Vagina (tissue), 2 donors: ENCODE results near the gene IFI6. TPM values are rescaled to one million over a fixed set of nuclear protein-coding genes. Genes with fewer than 3 reads are reported as not detected.
"Not testable (repeated sequence)": the region's sequence is repeated elsewhere in the genome, so short reads cannot be mapped to it uniquely, and the experiment has no call there.

Source experiments
- DNase-seq, 2 donors: peaks; one replicate each; pipeline ENCODE4 v3.0.0-alpha.2; 2017; ENCODE audit errors: extremely low spot score in 2 of 2
- H3K27ac ChIP-seq: fragments of 200-600 bp; sonication (generic); one replicate; pipeline ENCODE4 v1.5.1; 2019
- H3K27me3 ChIP-seq: fragments of 200-600 bp; sonication (generic); one replicate; pipeline ENCODE4 v1.5.1; 2019
- H3K36me3 ChIP-seq, 2 donors: fragments of 200-600 bp; sonication (generic); one replicate each; pipeline ENCODE4 v1.5.1; 2017 to 2019
- H3K4me1 ChIP-seq: fragments of 200-600 bp; sonication (generic); one replicate; pipeline ENCODE4 v1.5.1; 2019
- H3K4me3 ChIP-seq, 2 donors: fragments of 200-600 bp; sonication (generic); 1 replicate in 1 of 2; 2 replicates in 1 of 2; pipeline ENCODE4 v1.5.1; 2016 to 2019
- H3K9me3 ChIP-seq: fragments of 200-600 bp; sonication (generic); one replicate; pipeline ENCODE4 v1.5.1; 2019
- CTCF ChIP-seq, 3 experiments: fragments of 450-650 bp in 2 of 3; fragments of 200-600 bp in 1 of 3; sonication (generic) in 1 of 3; IDR thresholded peaks; one replicate each; pipeline ENCODE4 v1.5.1; 2017 to 2019; ENCODE audit warnings: antibody characterized with exemption in 3 of 3, mild to moderate bottlenecking in 2 of 3, moderate library complexity in 2 of 3
- POLR2A ChIP-seq, 2 donors: fragments of 450-650 bp; IDR thresholded peaks; one replicate each; pipeline ENCODE4 v1.6.1; 2017; ENCODE audit warnings: antibody characterized with exemption in 2 of 2, mild to moderate bottlenecking in 2 of 2, moderate library complexity in 2 of 2
- POLR2AphosphoS5 ChIP-seq, 2 donors: sonication (generic); formaldehyde crosslinking; IDR thresholded peaks; one replicate each; pipeline ENCODE4 v1.9.0; 2017; ENCODE audit warnings: antibody characterized with exemption in 2 of 2, mild to moderate bottlenecking in 2 of 2, low read depth in 1 of 2; ENCODE audit not compliant: insufficient read depth in 1 of 2
- intact Hi-C: fragments of 100-400 bp; cut with DNase I; formaldehyde crosslinking; loops from one replicate; pipeline ENCODE4 v1.15.1; 2023
- total RNA-seq: library from RNA; depleted of rRNA; stranded (reverse); fragments of >200 nt; gene quantifications from one replicate; pipeline ENCODE4 v1.2.3, GENCODE V29; 2016

The IFI6 gene
- total RNA-seq, 1 donor from 2014 or later = 28.2 TPM

DNA sequence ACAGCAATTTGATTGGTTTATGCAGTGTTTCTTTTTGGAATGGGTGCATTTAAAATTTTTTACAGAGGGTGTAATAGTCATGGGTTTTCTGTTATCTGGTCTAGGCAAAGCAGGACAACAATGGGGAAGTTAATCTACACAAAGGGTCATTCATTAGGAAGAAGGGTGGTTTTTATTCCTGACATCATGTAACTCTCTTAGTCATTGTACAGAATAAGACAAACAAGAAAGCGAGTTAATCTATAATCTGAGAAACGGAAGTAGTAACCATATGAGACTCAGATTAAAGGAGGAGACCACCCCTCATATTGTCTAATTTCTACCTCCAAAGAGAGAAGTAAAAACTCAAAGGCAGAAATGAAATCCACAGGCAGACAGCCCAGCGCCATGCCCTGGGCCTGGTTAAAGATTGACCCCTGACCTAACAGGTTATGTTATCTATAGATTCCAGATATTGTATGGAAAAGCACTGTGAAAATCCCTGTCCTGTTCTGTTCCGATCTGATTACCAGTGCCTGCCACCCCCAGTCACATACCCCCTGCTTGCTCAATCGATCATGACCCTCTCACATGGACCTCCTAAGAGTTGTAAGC is 10.5 kb upstream of the IFI6 start:
- TF ChIP-seq CTCF (IDR thresholded peaks at IDR 0.05) (no peak), POLR2AphosphoS5 (IDR thresholded peaks at IDR 0.05; ENCODE audit: insufficient read depth in 1 of 2, low read depth in 1 of 2) (no peak), POLR2A (IDR thresholded peaks at IDR 0.05) (no peak)
- intact Hi-C loops = no loop called here

DNA sequence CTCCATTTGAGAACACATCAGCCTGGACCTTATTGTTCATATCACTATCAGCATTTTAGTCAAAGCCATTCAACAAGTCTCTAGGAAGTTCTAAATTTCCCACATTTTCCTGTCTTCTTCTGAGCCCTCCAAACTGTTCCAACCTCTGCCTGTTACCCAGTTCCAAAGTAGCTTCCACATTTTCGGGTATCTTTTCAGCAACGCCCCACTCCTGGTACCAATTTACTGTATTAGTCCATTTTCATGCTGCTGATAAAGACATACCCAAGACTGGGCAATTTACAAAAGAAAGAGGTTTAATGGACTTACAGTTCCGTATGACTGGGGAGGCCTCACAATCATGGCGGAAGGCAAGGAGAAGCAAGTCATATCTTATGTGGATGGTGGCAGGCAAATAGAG is 9.6 kb upstream of the IFI6 start:
- H3K27me3 ChIP-seq, intact Hi-C loops: not testable (repeated sequence)

More for the DNA sequence above, 10.5 kb upstream of the IFI6 start:
- no peak overlapping the region for H3K4me3 ChIP-seq
- H3K27me3 ChIP-seq = no peaks in the 10 kb centered on the region
- H3K9me3 ChIP-seq = peaks cover 5% of the 10 kb centered on the region
- H3K4me1 ChIP-seq = no peaks in the 10 kb centered on the region
- DNase-seq = no peak
- H3K36me3 ChIP-seq = no peaks in the 10 kb centered on the region
- no peak overlapping the region for H3K27ac ChIP-seq

DNA sequence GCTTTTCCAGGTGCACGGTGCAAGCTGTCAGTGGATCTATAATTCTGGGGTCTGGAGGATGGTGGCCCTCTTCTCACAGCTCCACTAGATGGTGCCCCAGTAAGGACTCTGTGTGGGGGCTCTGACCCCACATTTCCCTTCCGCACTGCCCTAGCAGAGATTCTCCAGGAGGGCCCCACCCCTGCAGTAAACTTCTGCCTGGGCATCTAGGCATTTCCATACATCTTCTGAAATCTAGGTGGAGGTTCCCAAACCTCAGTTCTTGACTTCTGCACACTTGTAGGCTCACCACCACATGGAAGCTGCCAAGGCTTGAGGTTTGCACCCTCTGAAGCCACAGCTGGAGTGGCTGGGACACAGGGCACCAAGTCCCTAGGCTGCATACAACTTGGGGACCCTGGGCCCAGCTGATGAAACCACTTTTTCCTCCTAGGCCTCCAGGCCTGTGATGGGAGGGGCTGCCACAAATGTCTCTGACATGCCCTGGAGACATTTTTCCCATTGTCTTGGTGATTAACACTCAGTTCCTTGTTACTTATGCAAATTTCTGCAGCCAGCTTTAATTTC is 8.3 kb upstream of the IFI6 start:
- DNase-seq, intact Hi-C loops, H3K9me3 ChIP-seq, H3K27me3 ChIP-seq, H3K36me3 ChIP-seq, H3K4me1 ChIP-seq, H3K4me3 ChIP-seq, H3K27ac ChIP-seq: not testable (repeated sequence)

More for the DNA sequence above, 9.6 kb upstream of the IFI6 start:
- H3K27ac ChIP-seq, H3K36me3 ChIP-seq, H3K9me3 ChIP-seq, H3K4me1 ChIP-seq, H3K4me3 ChIP-seq, DNase-seq: not testable (repeated sequence)

DNA sequence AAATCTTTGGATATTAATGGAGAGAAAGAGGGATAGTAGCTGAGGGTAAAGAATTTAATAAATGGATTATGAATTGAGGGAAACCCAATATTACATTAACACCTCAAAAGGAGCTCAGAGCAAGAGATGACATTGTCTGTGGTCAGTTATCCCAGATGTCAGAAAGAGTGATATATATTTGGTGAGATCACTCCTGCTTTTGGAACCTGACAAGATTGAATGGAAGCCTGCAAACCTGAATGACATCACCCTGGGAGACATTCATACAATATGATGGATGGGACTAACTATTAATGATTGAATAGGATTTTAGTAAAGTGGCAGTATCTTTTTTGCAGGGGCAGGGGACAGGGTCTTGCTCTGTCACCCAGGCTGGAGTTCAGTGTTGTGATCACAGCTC is 6.8 kb upstream of the IFI6 start:
- Histone ChIP-seq H3K4me1 (no peaks in the 10 kb centered on the region), H3K27me3 (no peaks in the 10 kb centered on the region), H3K9me3 (peaks cover 5% of the 10 kb centered on the region), H3K27ac (no peak overlapping the region), H3K4me3 (no peak overlapping the region), H3K36me3 (no peaks in the 10 kb centered on the region)
- intact Hi-C loops = loop anchor here (10.0 kb wide), 1 partner anchor 46 kb away; the partner anchor contains the start of gene FAM76A
- TF ChIP-seq POLR2AphosphoS5 (IDR thresholded peaks at IDR 0.05; ENCODE audit: insufficient read depth in 1 of 2, low read depth in 1 of 2) (no peak), CTCF (IDR thresholded peaks at IDR 0.05) (no peak), POLR2A (IDR thresholded peaks at IDR 0.05) (no peak)
- no peak for DNase-seq

GRCh38 chr1:27676410-27676809 is 4.4 kb upstream of the IFI6 start:
- Histone ChIP-seq H3K4me1 (peaks cover 15% of the 10 kb centered on the region), H3K4me3 (no peak overlapping the region)
- intact Hi-C loops = loop anchor here (10.0 kb wide), 1 partner anchor 48 kb away; the partner anchor contains the start of gene FAM76A

More at GRCh38 chr1:27676410-27676809, 4.4 kb upstream of the IFI6 start:
- H3K27ac ChIP-seq = no peak overlapping the region
- no peaks in the 10 kb centered on the region for H3K27me3 ChIP-seq
- TF ChIP-seq POLR2AphosphoS5 (IDR thresholded peaks at IDR 0.05; ENCODE audit: insufficient read depth in 1 of 2, low read depth in 1 of 2) (no peak), POLR2A (IDR thresholded peaks at IDR 0.05) (no peak), CTCF (IDR thresholded peaks at IDR 0.05) (no peak)
- no peaks in the 10 kb centered on the region for H3K36me3 ChIP-seq
- peaks cover 2% of the 10 kb centered on the region for H3K9me3 ChIP-seq
- DNase-seq = no peak
